ENCODE measurements around the gene DPH6.

The DPH6 gene

GRCh38 chr15:35557012-35557411, 11.0 kb upstream of the DPH6 start:
- DNase-seq (ENCODE audit: insufficient read length, low spot score) (no peak), FAIRE-seq (no peak)
- no peak for TF ChIP-seq CTCF (IDR thresholded peaks at IDR 0.05; ENCODE audit: insufficient read depth, missing control alignments)

- DNase-seq (ENCODE audit: insufficient read length, low spot score) (no peak), FAIRE-seq (no peak)
- no peak for TF ChIP-seq CTCF (IDR thresholded peaks at IDR 0.05; ENCODE audit: insufficient read depth, missing control alignments)
Measured at GRCh38 chr15:35555244-35555643, 9.3 kb upstream of the DPH6 start.

- DNase-seq (ENCODE audit: insufficient read length, low spot score) (no peak), FAIRE-seq (no peak)
- no peak for TF ChIP-seq CTCF (IDR thresholded peaks at IDR 0.05; ENCODE audit: insufficient read depth, missing control alignments)
Measured at GRCh38 chr15:35550957-35551356, 5.0 kb upstream of the DPH6 start.

- TF ChIP-seq CTCF (IDR thresholded peaks at IDR 0.05; ENCODE audit: insufficient read depth, missing control alignments) = no peak
- DNase-seq (ENCODE audit: insufficient read length, low spot score) (no peak), FAIRE-seq (no peak)
Measured at GRCh38 chr15:35549567-35549966, 3.6 kb upstream of the DPH6 start.

GRCh38 chr15:35548435-35548834, 2.5 kb upstream of the DPH6 start:
- no peak for TF ChIP-seq CTCF (IDR thresholded peaks at IDR 0.05; ENCODE audit: insufficient read depth, missing control alignments)
- no peak for FAIRE-seq

GRCh38 chr15:35547775-35548364, 1.9 kb upstream of the DPH6 start:
- DNase-seq (ENCODE audit: insufficient read length, low spot score) (no peak), FAIRE-seq (no peak)
- no peak for TF ChIP-seq CTCF (IDR thresholded peaks at IDR 0.05; ENCODE audit: insufficient read depth, missing control alignments)

More at GRCh38 chr15:35548435-35548834, 2.5 kb upstream of the DPH6 start:
- no peak for DNase-seq (ENCODE audit: insufficient read length, low spot score)

GRCh38 chr15:35546511-35547381, 781 bp upstream of the DPH6 start:
- no peak for FAIRE-seq
- no peak for TF ChIP-seq CTCF (IDR thresholded peaks at IDR 0.05; ENCODE audit: insufficient read depth, missing control alignments)
- DNase-seq (ENCODE audit: insufficient read length, low spot score) = no peak
